ENCODE data around the gene IL21R. TPM values are rescaled to one million over a fixed set of nuclear protein-coding genes. Genes with fewer than 3 reads are reported as not detected.
A peak's percentile ranks its signal among the peaks of the same experiment; 100 is the strongest.
"Not testable (repeated sequence)": the region's sequence is repeated elsewhere in the genome, so short reads cannot be mapped to it uniquely, and the experiment has no call there.

The IL21R gene
- total and polyA plus RNA-seq, 2 donors (not counting 1 experiment from before 2014, with no cell fraction given): 28.5 to 32.1 TPM

DNA sequence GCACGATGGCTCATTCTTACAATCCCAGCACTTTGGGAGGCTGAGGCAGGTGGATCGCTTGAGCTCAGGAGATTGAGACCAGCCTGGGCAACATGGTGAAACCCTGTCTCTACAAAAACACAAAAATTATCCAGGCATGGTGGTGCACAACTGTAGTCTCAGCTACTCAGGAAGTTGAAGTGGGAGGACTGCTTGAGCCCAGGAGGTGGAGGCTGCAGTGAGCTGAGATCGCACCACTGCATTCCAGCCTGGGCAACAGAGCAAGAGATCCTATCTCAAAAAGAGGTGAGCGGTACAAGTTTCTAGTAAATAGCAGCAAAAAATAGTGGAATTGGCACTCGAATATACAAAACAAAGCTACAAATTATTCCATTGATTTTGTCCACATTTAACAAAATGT, 31.2 kb downstream of the IL21R start:
- DNase-seq; H3K27me3 Mint-ChIP-seq; H3K4me2 ChIP-seq (replicated peaks; ENCODE audit: low read depth, low read length, poor library complexity, severe bottlenecking); H3K4me3 ChIP-seq (ENCODE audit: control extremely low read depth in 1 of 5, extremely low read depth in 1 of 5, insufficient read depth in 1 of 5, low read depth in 2 of 5, low read length in 4 of 5); POLR2A ChIA-PET; intact Hi-C loops (cut with micrococcal nuclease); H3K27me3 ChIP-seq (replicated peaks in 1 of 4; ENCODE audit: control extremely low read depth in 1 of 4, control insufficient read depth in 3 of 4, insufficient read depth in 4 of 4, low read length in 3 of 4); H3K9me3 ChIP-seq (ENCODE audit: control extremely low read depth in 1 of 3, control insufficient read depth in 2 of 3, insufficient read depth in 1 of 3, low read length in 2 of 3); H2AFZ ChIP-seq (ENCODE audit: insufficient read depth, low read depth, low read length, poor library complexity, severe bottlenecking); H3K9ac ChIP-seq (ENCODE audit: low read length); H3K4me3 Mint-ChIP-seq; ATAC-seq (ENCODE audit: low read depth); H3K9me3 Mint-ChIP-seq (ENCODE audit: insufficient read depth): not testable (repeated sequence)
- Histone ChIP-seq H4K20me1 (ENCODE audit: control insufficient read depth, insufficient read depth, low read length, poor library complexity, severe bottlenecking) (peaks cover 85% of the 10 kb centered on the region), H3K4me1 (ENCODE audit: control insufficient read depth in 2 of 2, insufficient read depth in 2 of 2, low read length in 2 of 2) (peaks cover 49 to 51% of the 10 kb centered on the region in 2 donors), H3K27ac (ENCODE audit: low read length in 2 of 2) (peak overlapping the region in 1 of 2 donors; percentile 67), H3K79me2 (ENCODE audit: control insufficient read depth, insufficient read depth, low read length) (peaks cover 68% of the 10 kb centered on the region), H3K36me3 (replicated peaks in 1 of 2; ENCODE audit: control extremely low read depth in 1 of 2, control insufficient read depth in 1 of 2, extremely low read depth in 1 of 2, insufficient read depth in 2 of 2, low read length in 1 of 2) (peaks cover 2 to 76% of the 10 kb centered on the region in 2 experiments)
- CTCF ChIA-PET: interaction anchor here (0.8 to 2.0 kb wide), 8 partner anchors 8 to 254 kb away, joined by 3 to 5 read pairs (median 3); no protein-coding TSS in a partner anchor
- Mint-ChIP-seq H3K4me1 (peaks cover 46% of the 10 kb centered on the region), H3K27ac (peak overlapping the region; percentile 89)
- 14% methylated on average over 1 of the region's 5 CpGs for WGBS (ENCODE audit: insufficient coverage)

DNA sequence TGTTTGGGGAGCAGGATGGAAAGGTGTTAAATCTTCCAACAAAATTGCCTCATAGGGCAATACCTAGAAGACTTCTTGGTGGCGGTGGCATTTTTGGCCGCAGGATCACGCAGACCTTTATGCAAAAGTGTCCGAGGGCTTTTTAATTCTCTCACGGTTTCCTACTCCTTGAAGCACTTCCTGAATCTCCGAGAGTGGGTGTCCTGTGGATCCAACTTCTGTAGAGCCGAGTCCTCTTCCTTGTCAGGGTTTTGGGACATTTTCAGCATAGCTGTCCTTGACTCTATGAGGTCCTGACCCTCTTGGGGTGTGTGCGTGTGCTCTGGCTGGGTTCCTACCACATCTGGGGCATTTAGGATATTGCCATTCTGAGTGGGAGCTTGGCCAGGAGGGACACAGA, 31.7 kb downstream of the IL21R start:
- WGBS (ENCODE audit: insufficient coverage): 85% methylated on average over 7 of the region's 8 CpGs
- TF ChIP-seq EZH2 (IDR thresholded peaks at IDR 0.05; ENCODE audit: borderline replicate concordance, insufficient read depth, low read depth, low read length, poor library complexity, severe bottlenecking) (no peak), CTCF (IDR thresholded peaks at IDR 0.05) (no peak)
- peaks cover 0 to 4% (median 0%) of the 10 kb centered on the region in 3 donors for H3K9me3 ChIP-seq (ENCODE audit: control extremely low read depth in 1 of 3, control insufficient read depth in 2 of 3, insufficient read depth in 1 of 3, low read length in 2 of 3)
- Mint-ChIP-seq H3K4me1 (peaks cover 41% of the 10 kb centered on the region), H3K4me3 (no peak overlapping the region), H3K9me3 (ENCODE audit: insufficient read depth) (no peaks in the 10 kb centered on the region), H3K27me3 (peaks cover 4% of the 10 kb centered on the region), H3K27ac (no peak overlapping the region)
- POLR2A ChIA-PET: no interaction called here
- CTCF ChIA-PET: interaction anchor here (0.7 to 2.0 kb wide), 8 partner anchors 8 to 278 kb away, joined by 3 to 5 read pairs (median 3); no protein-coding TSS in a partner anchor
- H2AFZ ChIP-seq (ENCODE audit: insufficient read depth, low read depth, low read length, poor library complexity, severe bottlenecking): no peak overlapping the region
- peaks cover 84% of the 10 kb centered on the region for H4K20me1 ChIP-seq (ENCODE audit: control insufficient read depth, insufficient read depth, low read length, poor library complexity, severe bottlenecking)
- ATAC-seq (ENCODE audit: low read depth): no peak
- no peak overlapping the region for H3K9ac ChIP-seq (ENCODE audit: low read length)
- no peak for DNase-seq
- H3K36me3 ChIP-seq (replicated peaks in 1 of 2; ENCODE audit: control extremely low read depth in 1 of 2, control insufficient read depth in 1 of 2, extremely low read depth in 1 of 2, insufficient read depth in 2 of 2, low read length in 1 of 2): peaks cover 2 to 80% of the 10 kb centered on the region in 2 experiments
- no peak overlapping the region for H3K4me3 ChIP-seq (ENCODE audit: control extremely low read depth in 1 of 5, extremely low read depth in 1 of 5, insufficient read depth in 1 of 5, low read depth in 2 of 5, low read length in 4 of 5)
- no peak overlapping the region for H3K27ac ChIP-seq (ENCODE audit: low read length in 2 of 2)
- peaks cover 45 to 47% of the 10 kb centered on the region in 2 donors for H3K4me1 ChIP-seq (ENCODE audit: control insufficient read depth in 2 of 2, insufficient read depth in 2 of 2, low read length in 2 of 2)
- peaks cover 65% of the 10 kb centered on the region for H3K79me2 ChIP-seq (ENCODE audit: control insufficient read depth, insufficient read depth, low read length)
- intact Hi-C loops (cut with micrococcal nuclease): no loop called here
- no peak overlapping the region for H3K4me2 ChIP-seq (replicated peaks; ENCODE audit: low read depth, low read length, poor library complexity, severe bottlenecking)
- H3K27me3 ChIP-seq (replicated peaks in 1 of 4; ENCODE audit: control extremely low read depth in 1 of 4, control insufficient read depth in 3 of 4, insufficient read depth in 4 of 4, low read length in 3 of 4): no peaks in the 10 kb centered on the region
